SK-N-SH (cell line): Measurements from ENCODE around the gene DNAH6. TPM values are rescaled to one million over a fixed set of nuclear protein-coding genes. Genes with fewer than 3 reads are reported as not detected.

ENCODE experiments used
- CTCF ChIA-PET: fragments of 300-600, 350-600 bp; formaldehyde crosslinking; extraction: SDS; loops from one replicate; lab custom pipeline; 2021; lab: Yijun Ruan, JAX
- POLR2A ChIA-PET: fragments of 350-600 bp; sonication (Branson Sonifier 250); formaldehyde crosslinking; extraction: SDS; loops from one replicate; lab custom pipeline; 2020; ENCODE audit warnings: antibody characterized with exemption, inconsistent platforms; lab: Yijun Ruan, JAX
- DNase-seq: peaks from one replicate; pipeline ENCODE4 v3.0.0; 2012
- H2AFZ ChIP-seq: fragments of 200-600 bp; sonication (generic); 2 replicates; pipeline ENCODE4 v1.8.1; 2016; ENCODE audit warnings: antibody characterized with exemption, mild to moderate bottlenecking, low read depth
- H3F3A ChIP-seq: fragments of 200-600 bp; sonication (generic); replicated peaks from 2 replicates; pipeline ENCODE3; 2016; ENCODE audit warnings: antibody characterized with exemption, mild to moderate bottlenecking; ENCODE audit not compliant: insufficient read depth
- H3K27ac ChIP-seq, 2 experiments: fragments of 200-500 bp in 1 of 2; fragments of 200-600 bp in 1 of 2; sonication (Bioruptor generic) in 1 of 2; sonication (generic), shearing (Covaris generic) in 1 of 2; 2 replicates each; pipeline versions ENCODE4 v1.5.1 to v1.6.1; 2014 to 2016; ENCODE audit warnings: low read depth in 2 of 2, inconsistent platforms in 1 of 2, low read length in 1 of 2, mild to moderate bottlenecking in 1 of 2, mixed read lengths in 1 of 2
- H3K27me3 ChIP-seq: fragments of 200-600 bp; sonication (generic), shearing (Covaris generic); 2 replicates; pipeline ENCODE4 v1.6.1; 2016; ENCODE audit warnings: mixed run types; ENCODE audit not compliant: insufficient read depth
- H3K36me3 ChIP-seq, 2 experiments: fragments of 200-500 bp in 1 of 2; fragments of 200-600 bp in 1 of 2; sonication (Bioruptor generic) in 1 of 2; sonication (generic) in 1 of 2; replicated peaks in 1 of 2; 2 replicates each; pipeline versions ENCODE3 to v1.5.1; 2014 to 2016; ENCODE audit warnings: low read length in 1 of 2, mild to moderate bottlenecking in 1 of 2; ENCODE audit not compliant: insufficient read depth in 2 of 2, control insufficient read depth in 1 of 2
- H3K4me1 ChIP-seq, 2 experiments: fragments of 200-500 bp in 1 of 2; fragments of 200-600 bp in 1 of 2; sonication (Bioruptor generic) in 1 of 2; sonication (generic), shearing (Covaris generic) in 1 of 2; 2 replicates each; pipeline versions ENCODE4 v1.5.1 to v1.6.1; 2014 to 2016; ENCODE audit warnings: low read depth in 1 of 2, low read length in 1 of 2, mixed run types in 1 of 2; ENCODE audit not compliant: insufficient read depth in 2 of 2, control insufficient read depth in 1 of 2
- H3K4me2 ChIP-seq: fragments of 200-600 bp; sonication (generic), shearing (Covaris generic); 2 replicates; pipeline ENCODE4 v1.6.1; 2017; ENCODE audit warnings: mixed run types
- H3K4me3 ChIP-seq, 2 experiments: fragments of 200-500 bp in 1 of 2; fragments of 200-600 bp in 1 of 2; sonication (Bioruptor generic) in 1 of 2; sonication (generic), shearing (Covaris generic) in 1 of 2; 2 replicates each; pipeline versions ENCODE4 v1.5.1 to v1.8.1; 2014 to 2016; ENCODE audit warnings: low read depth in 2 of 2, inconsistent platforms in 1 of 2, low read length in 1 of 2, mild to moderate bottlenecking in 1 of 2, mixed read lengths in 1 of 2, moderate library complexity in 1 of 2
- H3K79me2 ChIP-seq: fragments of 200-600 bp; sonication (generic); 2 replicates; pipeline ENCODE4 v1.8.1; 2017; ENCODE audit warnings: mild to moderate bottlenecking; ENCODE audit not compliant: insufficient read depth
- H3K9ac ChIP-seq: fragments of 200-600 bp; sonication (generic); 2 replicates; pipeline ENCODE4 v1.6.1; 2017; ENCODE audit warnings: mixed run types
- H3K9me2 ChIP-seq: fragments of 200-600 bp; sonication (generic); 2 replicates; pipeline ENCODE4 v1.6.1; 2017; ENCODE audit warnings: mixed run types
- H3K9me3 ChIP-seq: fragments of 200-600 bp; sonication (generic); 2 replicates; pipeline ENCODE4 v1.6.1; 2017; ENCODE audit warnings: mixed run types, mild to moderate bottlenecking, moderate library complexity
- H4K20me1 ChIP-seq: fragments of 200-600 bp; sonication (generic); 2 replicates; pipeline ENCODE4 v1.6.1; 2017; ENCODE audit warnings: mild to moderate bottlenecking, mixed run types; ENCODE audit not compliant: insufficient read depth
- CHD2 ChIP-seq: fragments of 150-350 bp; IDR thresholded peaks from 2 replicates; pipeline ENCODE4 v1.6.1; 2018; ENCODE audit warnings: low read length; ENCODE audit not compliant: partially characterized antibody
- EP300 ChIP-seq, 2 experiments: IDR thresholded peaks; 2 replicates each; pipeline versions ENCODE4 v1.4.0 to v1.6.1; 2012; ENCODE audit warnings: borderline replicate concordance in 1 of 2, low read depth in 1 of 2, low read length in 1 of 2
- EZH2phosphoT487 ChIP-seq: fragments of 200-600 bp; sonication (generic); IDR thresholded peaks from 2 replicates; pipeline ENCODE4 v1.6.1; 2017; ENCODE audit warnings: low read depth, mixed run types, mild to moderate bottlenecking, antibody characterized with exemption, moderate library complexity, borderline replicate concordance
- FOSL2 ChIP-seq: IDR thresholded peaks from 2 replicates; pipeline ENCODE4 v1.4.0; 2012; ENCODE audit warnings: low read depth, mild to moderate bottlenecking, moderate library complexity, borderline replicate concordance
- GATA2 ChIP-seq: sonication (generic); formaldehyde crosslinking; IDR thresholded peaks from 2 replicates; pipeline ENCODE4 v1.5.0; 2020; ENCODE audit warnings: mild to moderate bottlenecking, missing genetic modification reagents
- IRF3 ChIP-seq: fragments of 150-350 bp; IDR thresholded peaks from 2 replicates; pipeline ENCODE4 v1.6.1; 2016; ENCODE audit warnings: mild to moderate bottlenecking, low read depth, low read length
- JUND ChIP-seq: IDR thresholded peaks from 2 replicates; pipeline ENCODE4 v1.4.0; 2012
- MAX ChIP-seq: IDR thresholded peaks from 2 replicates; pipeline ENCODE4 v1.4.0; 2012; ENCODE audit warnings: low read depth
- MXI1 ChIP-seq: IDR thresholded peaks from 2 replicates; pipeline ENCODE4 v1.6.1; 2012; ENCODE audit warnings: mild to moderate bottlenecking, low read depth, low read length, improper control_type of control experiment
- NFIC ChIP-seq: IDR thresholded peaks from 2 replicates; pipeline ENCODE4 v1.4.0; 2012; ENCODE audit warnings: borderline replicate concordance
- PBX3 ChIP-seq: IDR thresholded peaks from 2 replicates; pipeline ENCODE4; 2012
- RAD21 ChIP-seq: IDR thresholded peaks from 2 replicates; pipeline ENCODE4 v1.6.1; 2012; ENCODE audit warnings: mild to moderate bottlenecking, low read length
- RFX5 ChIP-seq: IDR thresholded peaks from 2 replicates; pipeline ENCODE4 v1.6.1; 2012; ENCODE audit warnings: mild to moderate bottlenecking, improper control_type of control experiment, low read length
- RXRA ChIP-seq: IDR thresholded peaks from 2 replicates; pipeline ENCODE4 v1.4.0; 2012; ENCODE audit warnings: low read depth, mild to moderate bottlenecking, borderline replicate concordance
- SIN3A ChIP-seq: IDR thresholded peaks from 2 replicates; pipeline ENCODE4 v1.6.1; 2012; ENCODE audit warnings: low read depth, mild to moderate bottlenecking, low read length, moderate library complexity, borderline replicate concordance
- SMC3 ChIP-seq: IDR thresholded peaks from 2 replicates; pipeline ENCODE4 v1.6.1; 2012; ENCODE audit warnings: low read depth, low read length, improper control_type of control experiment
- TAF1 ChIP-seq: IDR thresholded peaks from 2 replicates; pipeline ENCODE4 v1.6.1; 2012; ENCODE audit warnings: low read depth, mild to moderate bottlenecking, low read length, moderate library complexity, borderline replicate concordance
- USF2 ChIP-seq: fragments of 150-350 bp; IDR thresholded peaks from 2 replicates; pipeline ENCODE4 v1.6.1; 2017; ENCODE audit warnings: antibody characterized with exemption, low read length, low read depth, borderline replicate concordance
- YY1 ChIP-seq: IDR thresholded peaks from 2 replicates; pipeline ENCODE4 v1.4.0; 2012; ENCODE audit warnings: low read depth, mild to moderate bottlenecking
- ZBTB33 ChIP-seq: IDR thresholded peaks from 2 replicates; pipeline ENCODE4 v1.4.0; 2012; ENCODE audit warnings: low read depth, borderline replicate concordance
- WGBS: methylation state at CpG from one replicate; pipeline ENCODE4 v1.1.6; 2017; ENCODE audit warnings: low lambda C conversion rate; 5-methylcytosine and 5-hydroxymethylcytosine counted together
- polyA plus RNA-seq, 3 experiments: library from polyadenylated mRNA; depleted of rRNA; stranded (reverse); fragments of >200 nt; gene quantifications; 2 replicates each; pipeline ENCODE4 v1.2.3, GENCODE V29; 2012

Gene DNAH6
- polyA plus RNA-seq, 1 of the 3 experiments (the other 2 are of a cell fraction), result 0.03 TPM

DNA sequence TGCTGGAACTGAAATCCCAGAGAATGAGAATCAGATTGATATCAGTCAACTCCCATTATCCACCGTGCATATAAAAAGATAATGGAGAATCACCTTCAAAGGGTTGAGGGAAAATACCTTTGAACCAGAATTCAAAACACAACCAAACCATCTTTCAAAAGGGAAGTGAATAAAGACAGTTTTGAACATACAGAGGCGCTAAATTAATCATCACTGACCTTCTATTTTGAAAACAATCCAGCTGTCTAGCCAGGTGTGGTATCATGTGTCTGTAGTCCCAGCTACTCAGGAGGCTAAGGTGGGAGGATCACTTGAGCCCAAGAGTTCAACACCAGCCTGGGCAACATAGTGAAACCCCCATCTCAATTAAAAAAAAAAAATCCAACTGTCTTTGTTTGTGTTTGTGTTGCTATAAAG, 300.9 kb downstream of the DNAH6 start:
- no peak overlapping the region for H3K4me2 ChIP-seq
- no peak overlapping the region for H3K9ac ChIP-seq
- H3K9me2 ChIP-seq, result no peaks in the 10 kb centered on the region
- ChIA-PET CTCF (no interaction called here), POLR2A (no interaction called here)
- no peaks in the 10 kb centered on the region for H3F3A ChIP-seq
- WGBS, result 22% methylated on average over 2 of the region's 2 CpGs
- no peaks in the 10 kb centered on the region for H3K4me1 ChIP-seq
- no peak overlapping the region for H3K4me3 ChIP-seq
- DNase-seq, result no peak
- H3K79me2 ChIP-seq, result no peaks in the 10 kb centered on the region
- H2AFZ ChIP-seq, result no peak overlapping the region
- TF ChIP-seq TAF1 (no peak), IRF3 (no peak), MXI1 (no peak), USF2 (no peak), RFX5 (no peak), CHD2 (no peak), JUND (no peak), FOSL2 (no peak), MAX (no peak), GATA2 (CRISPR knock-in tag) (no peak), PBX3 (no peak), NFIC (no peak), SIN3A (no peak)
- no peak overlapping the region for H3K27ac ChIP-seq
- 0 out of 2 replicates have a peak, but pooled peaks cover 6% of the 10 kb centered on the region for H3K27me3 ChIP-seq
- H3K9me3 ChIP-seq, result no peaks in the 10 kb centered on the region
- H4K20me1 ChIP-seq, result no peaks in the 10 kb centered on the region
- H3K36me3 ChIP-seq, result no peaks in the 10 kb centered on the region

GRCh38 chr2:84821806-84822205, 305.5 kb downstream of the DNAH6 start:
- no peaks in the 10 kb centered on the region for H3K36me3 ChIP-seq
- no peak overlapping the region for H3K9ac ChIP-seq
- no peak overlapping the region for H2AFZ ChIP-seq
- H4K20me1 ChIP-seq, result no peaks in the 10 kb centered on the region
- H3K79me2 ChIP-seq, result no peaks in the 10 kb centered on the region
- H3K9me3 ChIP-seq, result no peaks in the 10 kb centered on the region
- 41% methylated on average over 7 of the region's 7 CpGs for WGBS
- no peak overlapping the region for H3K4me3 ChIP-seq
- H3K27ac ChIP-seq, result no peak overlapping the region
- H3K9me2 ChIP-seq, result no peaks in the 10 kb centered on the region
- no peaks in the 10 kb centered on the region for H3K4me1 ChIP-seq
- POLR2A ChIA-PET, result no interaction called here
- peaks cover 18% of the 10 kb centered on the region; the same call in 1 of the 2 replicates for H3K27me3 ChIP-seq
- H3F3A ChIP-seq, result no peaks in the 10 kb centered on the region
- CTCF ChIA-PET, result interaction anchor here (0.9 kb wide), 1 partner anchor 963 kb away, joined by 3 read pairs; no protein-coding TSS in a partner anchor
- no peak overlapping the region for H3K4me2 ChIP-seq
- DNase-seq, result no peak
- TF ChIP-seq EZH2phosphoT487, result no peak
- TF ChIP-seq IRF3, result no peak
- TF ChIP-seq MXI1, result no peak
- TF ChIP-seq GATA2 (CRISPR knock-in tag), result no peak
- no peak for TF ChIP-seq SIN3A
- TF ChIP-seq CHD2, result no peak
- TF ChIP-seq TAF1, result no peak
- no peak for TF ChIP-seq SMC3
- no peak for TF ChIP-seq RXRA
- no peak for TF ChIP-seq YY1
- TF ChIP-seq RAD21, result no peak
- TF ChIP-seq ZBTB33, result no peak
- TF ChIP-seq NFIC, result no peak
- TF ChIP-seq EP300 (IDR thresholded peaks at IDR 0.05; ENCODE audit: borderline replicate concordance in 1 of 2, low read depth in 1 of 2, low read length in 1 of 2), result no peak
- TF ChIP-seq MAX, result no peak
